HEK293 (cell line): Measurements from ENCODE around the gene GNB1L.

ENCODE experiments used
- CTCF ChIA-PET: fragments of 350-600 bp; formaldehyde crosslinking; extraction: SDS; loops from one replicate; lab custom pipeline; 2021; ENCODE audit warnings: antibody characterized with exemption; lab: Yijun Ruan, JAX
- POLR2A ChIA-PET: fragments of 300-600 bp; formaldehyde crosslinking; extraction: SDS; loops from one replicate; lab custom pipeline; 2020; ENCODE audit warnings: antibody characterized with exemption, inconsistent platforms; lab: Yijun Ruan, JAX
- H3K27ac ChIP-seq: fragments of 200-500 bp; sonication (Bioruptor generic); 2 replicates; pipeline ENCODE4 v1.5.1; 2014; ENCODE audit warnings: low read depth, low read length, control low read depth, inconsistent platforms; ENCODE audit errors: extremely low read depth
- H3K36me3 ChIP-seq, 2 experiments: fragments of 200-500 bp in 1 of 2; sonication (Bioruptor generic) in 1 of 2; 1 replicate in 1 of 2; 2 replicates in 1 of 2; pipeline ENCODE4 v1.5.1; 2014 to 2017; ENCODE audit warnings: inconsistent platforms in 2 of 2, low read length in 2 of 2; ENCODE audit not compliant: control insufficient read depth in 2 of 2, insufficient read depth in 1 of 2
- H3K4me1 ChIP-seq: fragments of 200-500 bp; sonication (Bioruptor generic); 2 replicates; pipeline ENCODE4 v1.5.1; 2014; ENCODE audit warnings: mild to moderate bottlenecking, low read length, inconsistent platforms; ENCODE audit not compliant: control insufficient read depth, insufficient read depth
- H3K4me3 ChIP-seq: 2 replicates; pipeline ENCODE4 v1.5.1; 2011; ENCODE audit warnings: low read depth, mild to moderate bottlenecking, control low read depth, low read length, moderate library complexity
- H3K9me3 ChIP-seq: fragments of 200-500 bp; sonication (Bioruptor generic); 2 replicates; pipeline ENCODE4 v1.5.1; 2014; ENCODE audit warnings: low read depth, low read length, inconsistent platforms; ENCODE audit not compliant: control insufficient read depth, insufficient read depth
- EGR2 ChIP-seq: fragments of 450-650 bp; formaldehyde crosslinking; IDR thresholded peaks from 2 replicates; pipeline ENCODE4 v1.5.1; 2016; ENCODE audit warnings: low read depth, missing biosample characterization, missing genetic modification characterization
- GFI1B ChIP-seq: fragments of 450-650 bp; formaldehyde crosslinking; IDR thresholded peaks from 2 replicates; pipeline ENCODE4 v1.5.1; 2016; ENCODE audit warnings: missing biosample characterization, missing genetic modification characterization
- GLIS1 ChIP-seq: fragments of 450-650 bp; formaldehyde crosslinking; IDR thresholded peaks from 2 replicates; pipeline ENCODE4 v1.5.1; 2016; ENCODE audit warnings: missing biosample characterization, missing genetic modification characterization
- GLIS2 ChIP-seq: fragments of 450-650 bp; formaldehyde crosslinking; IDR thresholded peaks from 2 replicates; pipeline ENCODE4 v1.5.1; 2016; ENCODE audit warnings: missing biosample characterization, missing genetic modification characterization
- KLF8 ChIP-seq: fragments of 450-650 bp; formaldehyde crosslinking; IDR thresholded peaks from 2 replicates; pipeline ENCODE4 v1.5.1; 2016; ENCODE audit warnings: missing biosample characterization, missing genetic modification characterization
- PATZ1 ChIP-seq: fragments of 450-650 bp; formaldehyde crosslinking; IDR thresholded peaks from 2 replicates; pipeline ENCODE4 v1.5.1; 2016; ENCODE audit warnings: missing biosample characterization, missing genetic modification characterization
- TRIM28 ChIP-seq: IDR thresholded peaks from 2 replicates; pipeline ENCODE4 v1.6.1; 2011; ENCODE audit warnings: low read length, control low read depth, borderline replicate concordance
- ZBTB11 ChIP-seq: fragments of 450-650 bp; formaldehyde crosslinking; conservative IDR thresholded peaks from 2 replicates; pipeline ENCODE4 v1.5.1; 2016; ENCODE audit warnings: low read depth, missing biosample characterization, missing genetic modification characterization
- ZBTB21 ChIP-seq: fragments of 450-650 bp; formaldehyde crosslinking; IDR thresholded peaks from 2 replicates; pipeline ENCODE4 v1.5.1; 2017; ENCODE audit warnings: missing biosample characterization, missing genetic modification characterization
- ZBTB44 ChIP-seq: fragments of 450-650 bp; IDR thresholded peaks from 2 replicates; pipeline ENCODE4 v1.5.1; 2018; ENCODE audit warnings: missing biosample characterization, mild to moderate bottlenecking, missing genetic modification characterization
- ZBTB8A ChIP-seq: fragments of 450-650 bp; formaldehyde crosslinking; IDR thresholded peaks from 2 replicates; pipeline ENCODE4 v1.5.1; 2016; ENCODE audit warnings: missing biosample characterization, missing genetic modification characterization
- ZFHX2 ChIP-seq: fragments of 450-650 bp; formaldehyde crosslinking; conservative IDR thresholded peaks from 2 replicates; pipeline ENCODE4 v1.5.1; 2016; ENCODE audit warnings: missing biosample characterization, missing genetic modification characterization
- ZFP3 ChIP-seq: fragments of 450-650 bp; formaldehyde crosslinking; IDR thresholded peaks from 2 replicates; pipeline ENCODE4 v1.5.1; 2016; ENCODE audit warnings: low read depth, missing biosample characterization, missing genetic modification characterization
- ZFP41 ChIP-seq: fragments of 450-650 bp; formaldehyde crosslinking; IDR thresholded peaks from 2 replicates; pipeline ENCODE4 v1.5.1; 2016; ENCODE audit warnings: missing biosample characterization, missing genetic modification characterization, borderline replicate concordance
- ZIC2 ChIP-seq: fragments of 450-650 bp; formaldehyde crosslinking; IDR thresholded peaks from 2 replicates; pipeline ENCODE4 v1.5.1; 2016; ENCODE audit warnings: missing biosample characterization, missing genetic modification characterization
- ZNF140 ChIP-seq: fragments of 450-650 bp; formaldehyde crosslinking; IDR thresholded peaks from 2 replicates; pipeline ENCODE4 v1.5.1; 2016; ENCODE audit warnings: missing biosample characterization, missing genetic modification characterization
- ZNF157 ChIP-seq: fragments of 450-650 bp; formaldehyde crosslinking; IDR thresholded peaks from 2 replicates; pipeline ENCODE4 v1.5.1; 2016; ENCODE audit warnings: missing biosample characterization, missing genetic modification characterization
- ZNF184 ChIP-seq: fragments of 450-650 bp; IDR thresholded peaks from 2 replicates; pipeline ENCODE4 v1.5.1; 2018; ENCODE audit warnings: missing biosample characterization, mild to moderate bottlenecking, missing genetic modification characterization
- ZNF423 ChIP-seq: fragments of 450-650 bp; formaldehyde crosslinking; IDR thresholded peaks from 2 replicates; pipeline ENCODE4 v1.5.1; 2016; ENCODE audit warnings: missing biosample characterization, missing genetic modification characterization
- ZNF426 ChIP-seq: fragments of 450-650 bp; formaldehyde crosslinking; IDR thresholded peaks from 2 replicates; pipeline ENCODE4 v1.5.1; 2017; ENCODE audit warnings: missing biosample characterization, missing genetic modification characterization, mild to moderate bottlenecking, inconsistent platforms, moderate library complexity
- ZNF510 ChIP-seq: fragments of 450-650 bp; formaldehyde crosslinking; IDR thresholded peaks from 2 replicates; pipeline ENCODE4 v1.5.1; 2018; ENCODE audit warnings: mild to moderate bottlenecking, missing genetic modification characterization, missing biosample characterization; ENCODE audit not compliant: insufficient replicate concordance
- ZNF514 ChIP-seq: fragments of 450-650 bp; formaldehyde crosslinking; IDR thresholded peaks from 2 replicates; pipeline ENCODE4 v1.5.1; 2016; ENCODE audit warnings: missing biosample characterization, missing genetic modification characterization
- ZNF580 ChIP-seq: fragments of 450-650 bp; formaldehyde crosslinking; IDR thresholded peaks from 2 replicates; pipeline ENCODE4 v1.5.1; 2016; ENCODE audit warnings: missing biosample characterization, missing genetic modification characterization
- ZNF677 ChIP-seq: fragments of 450-650 bp; IDR thresholded peaks from 2 replicates; pipeline ENCODE4 v1.5.0; 2018; ENCODE audit warnings: missing biosample characterization, mild to moderate bottlenecking, missing genetic modification characterization, moderate library complexity
- ZNF768 ChIP-seq: fragments of 450-650 bp; formaldehyde crosslinking; IDR thresholded peaks from 2 replicates; pipeline ENCODE4 v1.5.1; 2018; ENCODE audit warnings: missing biosample characterization, mild to moderate bottlenecking, missing genetic modification characterization
- ZNF776 ChIP-seq: fragments of 450-650 bp; formaldehyde crosslinking; IDR thresholded peaks from 2 replicates; pipeline ENCODE4 v1.5.0; 2017; ENCODE audit warnings: missing biosample characterization, missing genetic modification characterization, borderline replicate concordance
- ZSCAN5A ChIP-seq: fragments of 450-650 bp; formaldehyde crosslinking; IDR thresholded peaks from 2 replicates; pipeline ENCODE4 v1.5.1; 2016; ENCODE audit warnings: missing biosample characterization, missing genetic modification characterization

The GNB1L gene

GRCh38 chr22:19873960-19874306 is 19.3 kb upstream of the GNB1L start:
- H3K27ac ChIP-seq = peak overlapping the region; percentile 58; the same call in 1 of the 2 replicates
- TF ChIP-seq ZNF184 (tag by site-specific recombination) (no peak), GFI1B (tag by site-specific recombination) (no peak), KLF8 (no peak), ZBTB44 (tag by site-specific recombination) (no peak), ZNF426 (tag by site-specific recombination) (no peak), ZNF514 (tag by site-specific recombination) (no peak), ZNF510 (tag by site-specific recombination) (no peak), ZNF580 (no peak), ZSCAN5A (tag by site-specific recombination) (no peak), TRIM28 (no peak), ZFP3 (tag by site-specific recombination) (no peak), ZNF776 (tag by site-specific recombination) (no peak), ZNF768 (no peak), ZBTB21 (tag by site-specific recombination) (no peak)
- TF ChIP-seq, all 188 proteins: peak for 0
- H3K4me3 ChIP-seq = no peak overlapping the region
- CTCF ChIA-PET = interaction anchor here (0.9 to 1.2 kb wide), 2 partner anchors 36 to 144 kb away, joined by 3 to 6 read pairs; no protein-coding TSS in a partner anchor
- peaks cover 21% of the 10 kb centered on the region for H3K4me1 ChIP-seq
- no peaks in the 10 kb centered on the region for H3K9me3 ChIP-seq
- POLR2A ChIA-PET = interaction anchor here (1.2 kb wide), 1 partner anchor 20 kb away, joined by 5 read pairs; the partner anchor contains the start of genes GNB1L and RTL10
- no peaks in the 10 kb centered on the region for H3K36me3 ChIP-seq

- ChIA-PET CTCF (interaction anchor here (1.2 kb wide), 1 partner anchor 143 kb away, joined by 3 read pairs; no protein-coding TSS in a partner anchor), POLR2A (no interaction called here)
- Histone ChIP-seq H3K9me3 (no peaks in the 10 kb centered on the region), H3K4me3 (no peak overlapping the region), H3K27ac (no peak overlapping the region), H3K36me3 (no peaks in the 10 kb centered on the region), H3K4me1 (peaks cover 21% of the 10 kb centered on the region)
- TF ChIP-seq ZNF140 (no peak), PATZ1 (tag by site-specific recombination) (peak; percentile 44), ZBTB8A (peak; percentile 8; the same call in 1 of the 2 replicates), ZNF157 (tag by site-specific recombination) (no peak), ZIC2 (tag by site-specific recombination) (peak; percentile 49; the same call in 1 of the 2 replicates), ZBTB11 (tag by site-specific recombination) (peak; percentile 43; the same call in 1 of the 2 replicates), GLIS1 (tag by site-specific recombination) (peak; percentile 77), ZFHX2 (tag by site-specific recombination) (peak; percentile 97), EGR2 (tag by site-specific recombination) (peak; percentile 94), ZNF423 (tag by site-specific recombination) (0 out of 2 replicates have a peak, but pooled peaks have one; percentile 27), GLIS2 (tag by site-specific recombination) (peak; percentile 85), ZNF677 (tag by site-specific recombination) (no peak), ZFP41 (tag by site-specific recombination) (no peak)
These were observed 18.7 kb upstream of the GNB1L start for GRCh38 chr22:19873138-19873959.
